ENCODE measurements around the gene NIPSNAP3A.
"Not testable (repeated sequence)": the region's sequence is repeated elsewhere in the genome, so short reads cannot be mapped to it uniquely, and the experiment has no call there.

Gene NIPSNAP3A

GRCh38 chr9:104747565-104748358 is at the start of gene NIPSNAP3A:
Gene NIPSNAP3A, plus strand, starts transcription at chr9:104747683. Its CDS starts 110 bp downstream, at chr9:104747793.
- peak; percentile 73 to 83 for DNase-seq (ENCODE audit: low read depth in 2 of 2)

DNA sequence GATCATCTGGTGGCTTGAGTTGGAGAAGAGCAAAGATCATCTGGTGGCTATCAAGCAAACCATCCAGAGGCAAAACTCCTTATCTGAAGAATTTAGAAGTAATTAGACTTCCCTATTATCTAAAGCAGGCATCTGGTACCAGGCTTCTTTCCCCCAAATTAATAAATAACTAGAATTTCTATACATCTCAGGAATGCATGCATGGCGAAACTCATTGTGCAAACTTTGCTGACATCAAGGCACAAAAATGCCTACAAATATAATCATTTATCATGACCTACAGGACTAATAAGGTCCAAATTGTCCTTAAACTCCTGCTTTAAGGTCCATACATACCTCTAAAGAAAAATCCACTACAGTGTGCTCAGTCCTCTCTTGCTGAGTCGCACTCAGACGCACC is 47.2 kb upstream of the NIPSNAP3A start:
- DNase-seq (ENCODE audit: low read depth in 2 of 2): no peak

GRCh38 chr9:104708737-104709136 is 38.7 kb upstream of the NIPSNAP3A start:
- DNase-seq (ENCODE audit: low read depth in 2 of 2): not testable (repeated sequence)

GRCh38 chr9:104711604-104712003 is 35.9 kb upstream of the NIPSNAP3A start:
- DNase-seq (ENCODE audit: low read depth in 2 of 2): no peak

DNA sequence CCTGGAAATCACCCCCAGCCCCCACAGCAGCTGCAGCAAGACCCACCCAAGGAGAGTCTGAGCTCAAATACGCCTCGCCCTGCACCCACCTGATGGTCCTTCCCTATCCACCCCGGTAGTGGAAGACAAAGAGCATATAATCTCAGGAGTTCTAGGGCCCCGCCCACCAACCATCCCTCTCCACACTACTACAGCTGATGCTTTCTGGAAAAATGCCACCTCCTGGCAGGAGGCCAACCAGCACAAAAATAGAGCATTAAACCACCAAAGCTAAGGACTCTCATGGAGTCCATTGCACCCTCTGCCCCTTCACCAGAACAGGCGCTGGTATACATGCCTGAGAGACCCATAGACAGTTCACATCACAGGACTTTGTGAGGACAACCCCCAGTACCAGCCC is 22.5 kb upstream of the NIPSNAP3A start:
- DNase-seq (ENCODE audit: low read depth in 2 of 2): no peak

DNA sequence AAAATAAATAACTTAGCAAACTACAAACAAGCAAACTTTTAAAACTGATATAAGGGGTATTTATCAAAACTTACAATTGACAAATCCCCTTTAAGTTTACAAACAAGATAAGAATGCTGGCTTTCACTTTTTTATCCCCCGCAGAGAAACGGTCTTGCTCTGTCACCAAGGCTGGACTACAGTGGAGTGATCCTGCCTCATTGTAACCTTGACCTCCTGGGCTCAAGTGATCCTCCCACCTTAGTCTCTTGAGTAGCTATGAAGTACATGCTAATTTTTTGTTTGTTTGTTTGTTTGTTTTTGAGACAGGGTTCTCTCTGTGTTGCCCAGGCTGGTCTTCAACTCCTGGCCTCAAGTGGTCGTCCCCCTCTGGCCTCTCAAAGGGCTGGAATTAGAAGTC is 9.0 kb upstream of the NIPSNAP3A start:
- DNase-seq (ENCODE audit: low read depth in 2 of 2): no peak

- no peak for DNase-seq (ENCODE audit: low read depth in 2 of 2)
Measured at GRCh38 chr9:104740621-104741020, 6.9 kb upstream of the NIPSNAP3A start.

DNA sequence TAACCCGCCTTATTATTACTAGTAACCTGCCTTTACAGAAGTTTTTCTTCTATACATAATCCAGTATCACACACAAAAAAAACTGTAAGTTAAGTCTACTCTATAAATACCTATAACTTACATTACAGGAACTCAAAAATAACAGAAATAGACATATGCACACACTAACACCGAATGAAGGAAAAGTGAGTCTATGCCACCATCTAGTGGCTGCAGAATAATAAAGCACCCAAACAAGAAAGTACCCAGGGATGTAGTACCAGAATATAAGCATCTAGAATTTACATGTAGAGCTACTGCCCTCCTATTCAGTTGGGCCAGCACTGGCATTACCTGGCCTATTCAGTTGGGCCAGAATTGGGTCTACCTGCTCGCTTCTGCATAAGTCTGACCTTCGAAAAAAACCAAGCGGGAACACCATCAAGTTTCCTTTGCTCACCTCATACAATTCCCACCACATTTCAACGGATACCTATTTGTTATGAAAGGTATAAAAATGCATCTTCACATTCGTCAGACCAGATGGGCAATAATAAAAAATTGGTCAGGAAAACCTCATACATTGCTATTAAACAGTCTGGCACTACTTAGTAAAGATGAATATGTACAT is 4.0 kb upstream of the NIPSNAP3A start:
- DNase-seq (ENCODE audit: low read depth in 2 of 2): no peak

GRCh38 chr9:104745852-104746251 is 1.6 kb upstream of the NIPSNAP3A start:
- DNase-seq (ENCODE audit: low read depth in 2 of 2): no peak

DNA sequence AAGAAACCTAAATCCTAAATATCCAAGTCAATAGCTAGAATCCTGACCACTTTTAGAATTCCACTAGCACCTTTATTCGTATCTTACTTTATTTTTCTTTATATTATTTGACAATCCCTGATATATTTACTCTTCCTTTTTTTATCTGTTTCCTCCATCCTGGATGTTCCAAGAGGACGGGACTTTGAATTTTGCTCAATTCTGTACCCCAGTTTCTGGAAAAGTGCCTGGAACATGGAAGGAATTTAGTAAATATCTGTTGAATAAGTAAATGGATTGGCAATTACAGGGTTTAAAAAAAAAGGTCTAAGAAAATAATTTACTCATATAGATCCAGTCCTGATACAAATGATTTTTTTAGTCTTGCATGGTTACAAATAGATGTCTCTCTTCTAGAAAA is 1.2 kb upstream of the NIPSNAP3A start:
- DNase-seq (ENCODE audit: low read depth in 2 of 2): no peak

DNA sequence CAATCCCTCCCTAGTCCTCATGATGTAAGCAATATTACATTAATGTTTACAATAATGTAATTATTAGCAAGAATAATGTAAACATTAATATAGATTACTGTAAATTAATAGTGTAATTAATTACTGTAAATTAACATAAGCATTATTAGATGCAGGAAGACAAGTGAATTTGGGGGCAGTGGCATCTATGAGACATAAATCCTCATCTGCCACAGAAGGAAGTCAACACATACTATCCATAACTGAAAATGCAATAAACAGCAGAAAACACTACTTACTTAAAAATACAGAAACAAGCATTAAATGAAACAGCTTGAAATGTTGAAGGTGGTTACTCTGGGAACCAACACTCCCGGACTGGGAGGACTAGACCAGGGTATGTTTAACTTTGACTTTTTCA is 685 bp upstream of the NIPSNAP3A start:
- DNase-seq (ENCODE audit: low read depth in 2 of 2): no peak

- DNase-seq (ENCODE audit: low read depth in 2 of 2): no peak
Measured at GRCh38 chr9:104747245-104747564, 278 bp upstream of the NIPSNAP3A start.

DNA sequence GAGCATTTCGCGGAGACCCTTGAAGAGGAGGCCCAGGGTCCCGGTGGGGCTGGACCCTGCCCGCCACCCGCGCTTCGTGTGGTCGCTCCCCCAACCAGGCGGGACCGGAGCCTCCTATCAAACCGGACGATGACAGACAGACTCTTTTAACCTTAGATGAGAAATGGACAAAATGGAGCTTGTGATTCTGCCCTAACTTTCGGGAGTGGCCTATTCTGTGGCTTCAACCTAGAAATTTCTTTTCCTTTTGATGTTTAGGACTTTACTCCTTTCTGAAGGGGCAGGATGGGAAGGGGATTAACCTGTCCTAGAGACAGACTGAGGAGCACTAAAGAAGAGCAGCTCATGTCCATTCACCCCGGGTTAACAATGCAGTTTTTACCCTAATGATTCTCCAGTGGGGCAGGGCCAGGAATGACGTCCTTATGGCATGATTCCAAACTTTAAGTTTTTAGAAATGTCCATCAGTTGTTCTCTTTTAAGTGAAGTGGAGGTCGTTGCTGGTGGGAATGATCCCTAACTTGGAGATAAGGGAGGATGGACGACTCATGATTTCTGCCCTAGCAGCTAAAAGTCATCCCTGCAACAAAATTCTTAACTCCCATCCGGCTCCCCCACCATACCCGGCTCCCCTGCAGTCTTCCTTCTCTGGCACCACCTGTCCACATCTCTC is 1.0 kb downstream of the NIPSNAP3A start:
- no peak for DNase-seq (ENCODE audit: low read depth in 2 of 2)

DNA sequence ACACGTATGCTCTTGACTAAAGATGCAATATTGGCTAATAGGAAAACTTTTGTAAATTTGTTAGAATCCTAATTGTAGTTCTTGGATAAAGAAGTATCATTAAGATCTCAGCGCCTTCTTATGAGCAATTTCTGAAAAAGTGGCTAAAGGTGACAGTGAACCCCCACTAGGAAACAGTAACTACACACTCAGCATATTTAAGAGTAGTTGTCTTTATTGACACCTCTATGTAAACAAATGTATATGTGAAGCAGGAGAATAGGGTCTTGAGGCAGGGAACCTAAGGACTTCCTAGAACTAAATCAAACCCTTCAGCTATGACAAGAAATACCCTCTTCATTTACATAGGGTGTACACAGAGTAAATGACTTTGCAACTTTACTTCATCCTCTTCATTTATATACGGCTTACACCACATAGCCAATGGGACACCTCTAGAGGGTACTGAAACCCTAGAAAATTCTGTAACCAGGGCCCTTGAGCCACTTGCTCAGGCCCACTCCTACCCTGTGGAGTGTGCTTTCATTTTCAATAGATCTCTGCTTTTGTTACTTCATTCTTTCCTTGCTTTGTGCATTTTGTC is 2.8 kb downstream of the NIPSNAP3A start:
- DNase-seq (ENCODE audit: low read depth in 2 of 2): no peak

DNA sequence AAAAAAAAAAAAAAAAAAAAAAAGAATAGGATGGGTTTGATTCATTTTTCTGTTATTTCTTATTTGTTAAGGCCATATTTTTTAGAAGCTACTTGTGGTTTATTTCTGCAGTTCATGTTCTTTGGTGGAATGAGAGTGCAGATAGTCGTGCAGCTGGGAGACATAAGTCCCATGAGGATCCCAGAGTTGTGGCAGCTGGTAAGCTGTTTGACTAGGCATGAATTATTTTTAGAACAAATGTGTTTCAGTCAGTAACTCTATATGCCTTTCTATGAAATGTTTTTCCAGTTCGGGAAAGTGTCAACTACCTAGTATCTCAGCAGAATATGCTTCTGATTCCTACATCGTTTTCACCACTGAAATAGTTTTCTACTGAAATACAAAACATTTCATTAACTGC is 11.5 kb downstream of the NIPSNAP3A start:
- no peak for DNase-seq (ENCODE audit: low read depth in 2 of 2)

DNA sequence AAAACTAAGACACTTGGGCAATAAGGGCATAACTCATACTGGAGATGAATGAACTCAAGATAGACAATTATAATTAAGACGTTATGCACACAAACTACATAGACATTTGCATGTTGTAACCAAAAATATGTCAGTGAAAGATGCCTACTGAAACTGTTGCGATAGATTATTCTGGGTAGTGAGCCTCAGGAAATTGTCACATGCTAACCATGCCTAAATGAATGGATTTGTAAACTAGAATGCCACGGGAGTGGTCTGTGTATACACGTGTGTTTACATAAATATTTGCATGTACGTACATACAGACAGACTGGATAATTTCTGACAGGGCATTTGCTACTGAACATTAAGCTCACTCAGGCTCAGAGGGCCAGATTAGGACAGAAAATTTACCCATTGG is 17.7 kb downstream of the NIPSNAP3A start:
- no peak for DNase-seq (ENCODE audit: low read depth in 2 of 2)

- DNase-seq (ENCODE audit: low read depth in 2 of 2): no peak
Measured at GRCh38 chr9:104766025-104766424, 18.5 kb downstream of the NIPSNAP3A start.

- no peak for DNase-seq (ENCODE audit: low read depth in 2 of 2)
Measured at GRCh38 chr9:104767507-104767906, 20.0 kb downstream of the NIPSNAP3A start.

- not testable (repeated sequence) for DNase-seq (ENCODE audit: low read depth in 2 of 2)
Measured at GRCh38 chr9:104769029-104769428, 21.5 kb downstream of the NIPSNAP3A start.

- no peak for DNase-seq (ENCODE audit: low read depth in 2 of 2)
Measured at GRCh38 chr9:104769655-104770054, 22.2 kb downstream of the NIPSNAP3A start.

GRCh38 chr9:104772714-104773510 is 25.4 kb downstream of the NIPSNAP3A start:
- no peak for DNase-seq (ENCODE audit: low read depth in 2 of 2)

- DNase-seq (ENCODE audit: low read depth in 2 of 2): no peak
Measured at GRCh38 chr9:104774132-104774531, 26.6 kb downstream of the NIPSNAP3A start.
